Neural progenitor cell (in vitro differentiated cells): Measurements from ENCODE around the gene ANO1. TPM values are rescaled to one million over a fixed set of nuclear protein-coding genes. Genes with fewer than 3 reads are reported as not detected.

Experiments
- DNase-seq: peaks from one replicate; pipeline ENCODE4 v3.0.0-alpha.2; 2016; ENCODE audit warnings: low spot score
- H2AFZ ChIP-seq: fragments of 200-600 bp; sonication (generic); replicated peaks from 2 replicates; pipeline ENCODE4 v1.6.1; 2016; ENCODE audit warnings: antibody characterized with exemption
- H3F3A ChIP-seq: fragments of 200-600 bp; sonication (generic); 2 replicates; pipeline ENCODE4 v1.6.1; 2016; ENCODE audit warnings: antibody characterized with exemption, low read depth
- H3K27ac ChIP-seq: fragments of 200-600 bp; sonication (generic); 2 replicates; pipeline ENCODE4 v1.5.1; 2016; ENCODE audit warnings: mild to moderate bottlenecking
- H3K27me3 ChIP-seq: fragments of 200-600 bp; sonication (generic); 2 replicates; pipeline ENCODE4 v1.6.1; 2016; ENCODE audit warnings: mild to moderate bottlenecking, moderate library complexity
- H3K36me3 ChIP-seq: fragments of 200-600 bp; sonication (generic); 2 replicates; pipeline ENCODE4 v1.5.1; 2016
- H3K4me1 ChIP-seq: fragments of 200-600 bp; sonication (generic); 2 replicates; pipeline ENCODE4 v1.6.1; 2016; ENCODE audit warnings: mixed run types
- H3K4me2 ChIP-seq: fragments of 200-600 bp; sonication (generic); 2 replicates; pipeline ENCODE4 v1.6.1; 2016
- H3K4me3 ChIP-seq: fragments of 200-600 bp; sonication (generic); 2 replicates; pipeline ENCODE4 v1.5.1; 2016
- H3K79me2 ChIP-seq: fragments of 200-600 bp; sonication (generic); 2 replicates; pipeline ENCODE4 v1.6.1; 2016; ENCODE audit warnings: low read depth
- H3K9ac ChIP-seq: fragments of 200-600 bp; sonication (generic); 2 replicates; pipeline ENCODE4 v1.6.1; 2016
- H3K9me3 ChIP-seq: fragments of 200-600 bp; sonication (generic); 2 replicates; pipeline ENCODE4 v1.5.1; 2016; ENCODE audit warnings: low read depth
- H4K20me1 ChIP-seq: fragments of 200-600 bp; sonication (generic); 2 replicates; pipeline ENCODE4 v1.6.1; 2016; ENCODE audit warnings: low read depth
- H3K27ac Mint-ChIP-seq: 3 replicates; pipeline ENCODE4 v1.8.0; 2021; ENCODE audit warnings: mixed read lengths
- H3K27me3 Mint-ChIP-seq: 2 replicates; pipeline ENCODE4 v1.8.0; 2022; ENCODE audit warnings: low read depth, mild to moderate bottlenecking, inconsistent platforms, moderate library complexity, mixed read lengths; ENCODE audit not compliant: insufficient read depth
- H3K36me3 Mint-ChIP-seq: 3 replicates; pipeline ENCODE4 v1.8.0; 2021; ENCODE audit warnings: mixed read lengths
- H3K4me1 Mint-ChIP-seq: 3 replicates; pipeline ENCODE4 v1.8.0; 2021; ENCODE audit warnings: mixed read lengths
- H3K4me3 Mint-ChIP-seq: 3 replicates; pipeline ENCODE4 v1.8.0; 2021; ENCODE audit warnings: mild to moderate bottlenecking, moderate library complexity, mixed read lengths
- H3K9me3 Mint-ChIP-seq: 3 replicates; pipeline ENCODE4 v1.8.0; 2020; ENCODE audit warnings: mixed read lengths
- EZH2 ChIP-seq: fragments of 200-600 bp; sonication (generic); IDR thresholded peaks from 2 replicates; pipeline ENCODE4 v1.6.1; 2017; ENCODE audit warnings: antibody characterized with exemption, mild to moderate bottlenecking, moderate library complexity
- EZH2phosphoT487 ChIP-seq: fragments of 200-600 bp; sonication (generic); IDR thresholded peaks from 2 replicates; pipeline ENCODE4 v1.6.1; 2017; ENCODE audit warnings: antibody characterized with exemption
- total RNA-seq: library from RNA; depleted of rRNA; stranded (reverse); fragments of >200 nt; gene quantifications from 2 replicates; pipeline ENCODE4 v1.2.3, GENCODE V29; 2015; ENCODE audit warnings: low replicate concordance
- TF ChIP-seq, protein P1 (sequence below): fragments of 200-600 bp; sonication (generic); IDR thresholded peaks from 2 replicates; pipeline ENCODE4 v1.5.1; 2017; ENCODE audit warnings: antibody characterized with exemption, mild to moderate bottlenecking

The ANO1 gene
- total RNA-seq, 1 donor from 2014 or later, result not detected

DNA sequence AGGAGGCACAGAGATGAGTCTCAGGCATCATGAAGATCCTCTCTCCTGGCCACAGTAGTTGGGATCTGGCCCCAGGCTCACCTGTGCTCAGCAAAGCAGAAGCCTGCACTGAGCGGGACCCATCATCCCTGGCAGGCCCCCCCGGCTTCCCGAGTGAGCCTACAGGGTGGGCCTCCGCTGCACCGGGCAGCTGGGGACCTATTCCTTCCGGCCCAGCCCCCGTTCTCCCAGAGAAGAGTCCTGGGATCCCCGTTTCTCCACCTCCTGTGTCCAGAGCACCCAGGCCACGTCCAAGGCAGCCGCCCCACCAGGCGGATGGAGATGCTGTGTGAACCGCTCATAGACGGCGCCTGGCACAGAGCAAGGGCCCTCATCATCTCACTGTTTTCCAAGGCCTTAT lies 52.5 kb downstream of the ANO1 start:
- H3F3A ChIP-seq, result peaks cover 15% of the 10 kb centered on the region

DNA sequence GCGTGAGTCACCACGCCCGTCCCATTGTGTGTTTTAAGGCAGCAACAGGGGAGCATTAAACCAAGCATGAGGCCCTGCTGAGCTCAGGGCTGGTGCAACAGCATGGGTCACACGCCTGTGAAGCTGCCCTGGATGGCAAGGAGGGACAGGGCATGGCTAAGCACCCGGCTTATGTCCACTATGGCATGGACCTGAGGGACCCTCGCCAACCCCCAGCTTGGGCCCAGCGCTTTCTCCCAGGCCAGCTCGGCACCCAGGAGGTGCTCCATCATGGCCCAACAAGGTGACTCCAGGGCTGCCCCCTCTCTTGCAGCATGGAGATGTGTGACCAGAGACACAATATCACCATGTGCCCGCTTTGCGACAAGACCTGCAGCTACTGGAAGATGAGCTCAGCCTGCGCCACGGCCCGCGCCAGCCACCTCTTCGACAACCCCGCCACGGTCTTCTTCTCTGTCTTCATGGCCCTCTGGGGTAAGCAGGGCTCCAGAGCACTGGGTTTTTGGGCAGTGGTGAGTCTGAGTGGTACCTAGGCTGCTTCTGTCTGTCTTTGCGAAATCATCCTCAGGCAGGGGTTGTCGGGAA lies 53.6 kb downstream of the ANO1 start:
- H3F3A ChIP-seq, result peaks cover 15% of the 10 kb centered on the region
- no peak overlapping the region for H2AFZ ChIP-seq
- no peaks in the 10 kb centered on the region for H3K9me3 ChIP-seq
- H3K9ac ChIP-seq, result no peak overlapping the region
- H3K27me3 Mint-ChIP-seq, result peaks cover 30% of the 10 kb centered on the region
- H3K27ac Mint-ChIP-seq, result peak overlapping the region; percentile 53
- DNase-seq, result no peak
- no peaks in the 10 kb centered on the region for H3K36me3 ChIP-seq
- no peak overlapping the region for H3K4me2 ChIP-seq
- H3K4me1 ChIP-seq, result peaks cover 21% of the 10 kb centered on the region
- H3K79me2 ChIP-seq, result no peaks in the 10 kb centered on the region
- no peak overlapping the region for H3K4me3 ChIP-seq
- H3K36me3 Mint-ChIP-seq, result no peaks in the 10 kb centered on the region
- TF ChIP-seq EZH2 (no peak), EZH2phosphoT487 (no peak)
- TF ChIP-seq, protein P1, sequence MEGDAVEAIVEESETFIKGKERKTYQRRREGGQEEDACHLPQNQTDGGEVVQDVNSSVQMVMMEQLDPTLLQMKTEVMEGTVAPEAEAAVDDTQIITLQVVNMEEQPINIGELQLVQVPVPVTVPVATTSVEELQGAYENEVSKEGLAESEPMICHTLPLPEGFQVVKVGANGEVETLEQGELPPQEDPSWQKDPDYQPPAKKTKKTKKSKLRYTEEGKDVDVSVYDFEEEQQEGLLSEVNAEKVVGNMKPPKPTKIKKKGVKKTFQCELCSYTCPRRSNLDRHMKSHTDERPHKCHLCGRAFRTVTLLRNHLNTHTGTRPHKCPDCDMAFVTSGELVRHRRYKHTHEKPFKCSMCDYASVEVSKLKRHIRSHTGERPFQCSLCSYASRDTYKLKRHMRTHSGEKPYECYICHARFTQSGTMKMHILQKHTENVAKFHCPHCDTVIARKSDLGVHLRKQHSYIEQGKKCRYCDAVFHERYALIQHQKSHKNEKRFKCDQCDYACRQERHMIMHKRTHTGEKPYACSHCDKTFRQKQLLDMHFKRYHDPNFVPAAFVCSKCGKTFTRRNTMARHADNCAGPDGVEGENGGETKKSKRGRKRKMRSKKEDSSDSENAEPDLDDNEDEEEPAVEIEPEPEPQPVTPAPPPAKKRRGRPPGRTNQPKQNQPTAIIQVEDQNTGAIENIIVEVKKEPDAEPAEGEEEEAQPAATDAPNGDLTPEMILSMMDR, result no peak
- H4K20me1 ChIP-seq, result no peaks in the 10 kb centered on the region
- no peak overlapping the region for H3K4me3 Mint-ChIP-seq
- no peaks in the 10 kb centered on the region for H3K9me3 Mint-ChIP-seq
- H3K27ac ChIP-seq, result no peak overlapping the region
- H3K4me1 Mint-ChIP-seq, result peaks cover 46% of the 10 kb centered on the region
- peaks cover 55% of the 10 kb centered on the region for H3K27me3 ChIP-seq

More for the DNA sequence above, 52.5 kb downstream of the ANO1 start:
- Histone ChIP-seq H3K4me2 (no peak overlapping the region), H3K79me2 (no peaks in the 10 kb centered on the region), H3K4me3 (no peak overlapping the region), H2AFZ (no peak overlapping the region), H3K27me3 (peaks cover 54% of the 10 kb centered on the region), H3K9me3 (no peaks in the 10 kb centered on the region), H3K27ac (no peak overlapping the region), H3K36me3 (no peaks in the 10 kb centered on the region), H3K9ac (no peak overlapping the region), H4K20me1 (no peaks in the 10 kb centered on the region), H3K4me1 (peaks cover 18% of the 10 kb centered on the region)
- DNase-seq, result no peak
- H3K36me3 Mint-ChIP-seq, result no peaks in the 10 kb centered on the region
- TF ChIP-seq EZH2, result no peak
- TF ChIP-seq EZH2phosphoT487, result no peak
- TF ChIP-seq, protein P1, result no peak
- H3K27ac Mint-ChIP-seq, result no peak overlapping the region
- peaks cover 52% of the 10 kb centered on the region for H3K4me1 Mint-ChIP-seq
- no peak overlapping the region for H3K4me3 Mint-ChIP-seq
- H3K27me3 Mint-ChIP-seq, result peaks cover 25% of the 10 kb centered on the region
- H3K9me3 Mint-ChIP-seq, result no peaks in the 10 kb centered on the region

DNA sequence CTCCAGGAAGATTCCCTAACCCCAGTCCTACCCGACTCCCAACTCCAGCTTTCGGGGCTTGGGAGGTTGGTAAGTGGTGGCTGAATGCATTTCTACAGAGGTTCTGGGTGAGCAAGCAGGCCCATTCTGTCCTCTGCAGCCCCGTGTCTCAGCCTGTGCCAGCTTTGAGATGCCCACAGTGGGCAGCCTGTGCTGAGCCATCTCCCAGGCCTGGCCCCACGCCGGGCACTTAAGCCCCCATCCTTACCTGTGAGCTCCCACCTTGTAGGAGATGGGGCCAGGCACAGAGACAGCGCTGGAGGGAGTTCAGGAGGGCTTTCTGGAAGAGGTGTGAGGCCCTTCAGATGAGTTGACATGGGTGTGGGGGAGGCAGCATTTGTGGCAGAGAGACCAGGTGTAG lies 54.5 kb downstream of the ANO1 start:
- TF ChIP-seq EZH2 (no peak), EZH2phosphoT487 (no peak)
- TF ChIP-seq, protein P1, result no peak
- H3K9me3 ChIP-seq, result no peaks in the 10 kb centered on the region
- no peak for DNase-seq
- H3K27ac Mint-ChIP-seq, result no peak overlapping the region
- H3K4me1 Mint-ChIP-seq, result peaks cover 38% of the 10 kb centered on the region
- no peaks in the 10 kb centered on the region for H4K20me1 ChIP-seq
- H3K9me3 Mint-ChIP-seq, result no peaks in the 10 kb centered on the region
- H3K36me3 Mint-ChIP-seq, result no peaks in the 10 kb centered on the region
- peaks cover 49% of the 10 kb centered on the region for H3K27me3 ChIP-seq
- no peak overlapping the region for H2AFZ ChIP-seq
- H3K4me2 ChIP-seq, result no peak overlapping the region
- no peak overlapping the region for H3K27ac ChIP-seq
- H3K79me2 ChIP-seq, result no peaks in the 10 kb centered on the region
- no peak overlapping the region for H3K9ac ChIP-seq
- peaks cover 31% of the 10 kb centered on the region for H3K27me3 Mint-ChIP-seq
- H3F3A ChIP-seq, result peaks cover 13% of the 10 kb centered on the region
- peaks cover 21% of the 10 kb centered on the region for H3K4me1 ChIP-seq
- H3K36me3 ChIP-seq, result no peaks in the 10 kb centered on the region
- H3K4me3 Mint-ChIP-seq, result no peak overlapping the region
- no peak overlapping the region for H3K4me3 ChIP-seq
